ENCODE data around the gene SMARCD3. TPM values are rescaled to one million over a fixed set of nuclear protein-coding genes. Genes with fewer than 3 reads are reported as not detected.

The SMARCD3 gene
- total and polyA plus RNA-seq, 9 of the 15 experiments (the other 6 are each of a cell fraction or from before 2014, with no cell fraction given): 0.43 to 3.6 (median 2.6) TPM

GRCh38 chr7:151226875-151227782 lies 21.4 kb downstream of the SMARCD3 start, which contains the start of gene ABCF2 (continued):
- TF ChIP-seq MGA (IDR thresholded peaks at IDR 0.05): peak; percentile 91
- no peak for TF ChIP-seq SAFB2 (IDR thresholded peaks at IDR 0.05; ENCODE audit: borderline replicate concordance, low read depth, low read length, severe bottlenecking)
- TF ChIP-seq TEAD4 (IDR thresholded peaks at IDR 0.05; ENCODE audit: low read length): peak; percentile 44; the same call in 1 of the 2 replicates
- no peak for TF ChIP-seq TEAD4 (CRISPR knock-in tag; IDR thresholded peaks at IDR 0.05; ENCODE audit: borderline replicate concordance)
- no peak for TF ChIP-seq HMG20B (CRISPR knock-in tag; IDR thresholded peaks at IDR 0.05)
- TF ChIP-seq GABPA (tag; conservative IDR thresholded peaks at IDR 0.05; ENCODE audit: low read depth): peak; percentile 54
- peak; percentile 86 for TF ChIP-seq GMEB1 (CRISPR knock-in tag; IDR thresholded peaks at IDR 0.05)
- TF ChIP-seq CBX3 (IDR thresholded peaks at IDR 0.05; ENCODE audit: borderline replicate concordance in 1 of 2, low read length in 2 of 2): peak in 1 of 2 experiments; percentile 45; a peak in 1 of 3 replicates
- TF ChIP-seq TGIF2 (CRISPR knock-in tag; IDR thresholded peaks at IDR 0.05): no peak
- TF ChIP-seq, protein P1, sequence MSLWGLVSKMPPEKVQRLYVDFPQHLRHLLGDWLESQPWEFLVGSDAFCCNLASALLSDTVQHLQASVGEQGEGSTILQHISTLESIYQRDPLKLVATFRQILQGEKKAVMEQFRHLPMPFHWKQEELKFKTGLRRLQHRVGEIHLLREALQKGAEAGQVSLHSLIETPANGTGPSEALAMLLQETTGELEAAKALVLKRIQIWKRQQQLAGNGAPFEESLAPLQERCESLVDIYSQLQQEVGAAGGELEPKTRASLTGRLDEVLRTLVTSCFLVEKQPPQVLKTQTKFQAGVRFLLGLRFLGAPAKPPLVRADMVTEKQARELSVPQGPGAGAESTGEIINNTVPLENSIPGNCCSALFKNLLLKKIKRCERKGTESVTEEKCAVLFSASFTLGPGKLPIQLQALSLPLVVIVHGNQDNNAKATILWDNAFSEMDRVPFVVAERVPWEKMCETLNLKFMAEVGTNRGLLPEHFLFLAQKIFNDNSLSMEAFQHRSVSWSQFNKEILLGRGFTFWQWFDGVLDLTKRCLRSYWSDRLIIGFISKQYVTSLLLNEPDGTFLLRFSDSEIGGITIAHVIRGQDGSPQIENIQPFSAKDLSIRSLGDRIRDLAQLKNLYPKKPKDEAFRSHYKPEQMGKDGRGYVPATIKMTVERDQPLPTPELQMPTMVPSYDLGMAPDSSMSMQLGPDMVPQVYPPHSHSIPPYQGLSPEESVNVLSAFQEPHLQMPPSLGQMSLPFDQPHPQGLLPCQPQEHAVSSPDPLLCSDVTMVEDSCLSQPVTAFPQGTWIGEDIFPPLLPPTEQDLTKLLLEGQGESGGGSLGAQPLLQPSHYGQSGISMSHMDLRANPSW (CRISPR knock-in tag; IDR thresholded peaks at IDR 0.05): no peak; the same call in 1 of the 2 replicates

Measured in K562 (cell line).